SK-N-MC (cell line): Measurements from ENCODE around the gene LMF1.

Experiments
- EZH2 ChIP-seq: fragments of 200-600 bp; sonication (generic); IDR thresholded peaks from one replicate; pipeline ENCODE4 v1.6.1; 2017; ENCODE audit warnings: antibody characterized with exemption
- POLR2AphosphoS5 ChIP-seq: IDR thresholded peaks from 2 replicates; pipeline ENCODE4 v1.6.1; 2012; ENCODE audit warnings: mild to moderate bottlenecking, low read depth, low read length, borderline replicate concordance

GRCh38 chr16:824194-824593, 146.6 kb downstream of the LMF1 start:
- TF ChIP-seq POLR2AphosphoS5 (no peak), EZH2 (no peak)
